Measurements from ENCODE around the gene NUTM1. TPM values are rescaled to one million over a fixed set of nuclear protein-coding genes. Genes with fewer than 3 reads are reported as not detected.

NUTM1 gene
- total RNA-seq, 1 experiment from 2014 or later, result 0.26 TPM

GRCh38 chr15:34348735-34349300 is 5.7 kb downstream of the NUTM1 start:
- DNase-seq, result no peak
- no CpG with 5 or more reads among the region's 1 CpG for WGBS (ENCODE audit: extremely low coverage, insufficient read length, low lambda C conversion rate)
- no peak overlapping the region for H3K14ac ChIP-seq (ENCODE audit: insufficient read depth, low read length)

More at GRCh38 chr15:34348735-34349300, 5.7 kb downstream of the NUTM1 start:
- Histone ChIP-seq H3K9ac (ENCODE audit: extremely low read depth, insufficient read length, low read length) (no peak overlapping the region), H3T11ph (ENCODE audit: low read length) (no peak overlapping the region), H4K8ac (replicated peaks; ENCODE audit: insufficient read length, low read depth, low read length) (no peak overlapping the region), H2AFZ (ENCODE audit: low read length) (no peak overlapping the region), H3K4me1 (ENCODE audit: insufficient read depth, low read length) (no peaks in the 10 kb centered on the region; the same call in 1 of the 2 replicates), H2BK12ac (ENCODE audit: insufficient read length, low read depth, low read length) (no peak overlapping the region), H3K79me2 (ENCODE audit: insufficient read depth, low read length) (no peaks in the 10 kb centered on the region), H4K91ac (ENCODE audit: insufficient read length, low read depth, low read length) (no peak overlapping the region), H4K5ac (ENCODE audit: insufficient read length, low read depth, low read length) (no peak overlapping the region), H2AK5ac (ENCODE audit: insufficient read length, low read length) (no peak overlapping the region), H3K79me1 (ENCODE audit: insufficient read depth, low read depth, low read length, poor library complexity, severe bottlenecking) (no peaks in the 10 kb centered on the region), H2BK15ac (ENCODE audit: low read depth, low read length) (no peak overlapping the region), H3K56ac (ENCODE audit: insufficient read length, low read depth, low read length) (no peak overlapping the region), H2BK120ac (ENCODE audit: low read depth, low read length, poor library complexity, severe bottlenecking) (no peak overlapping the region), H3K27ac (ENCODE audit: insufficient read length, low read depth, low read length) (no peak overlapping the region), H4K20me1 (ENCODE audit: control insufficient read depth, insufficient read depth, insufficient read length) (no peaks in the 10 kb centered on the region), H3K4ac (ENCODE audit: low read depth, low read length) (no peak overlapping the region), H3K23me2 (ENCODE audit: insufficient read length, low read depth, low read length, poor library complexity, severe bottlenecking) (no peaks in the 10 kb centered on the region), H3K18ac (ENCODE audit: insufficient read length, low read depth, low read length) (no peak overlapping the region), H3K23ac (ENCODE audit: insufficient read length, low read depth, low read length) (no peak overlapping the region), H3K4me2 (ENCODE audit: insufficient read depth, insufficient read length, low read length) (no peak overlapping the region), H3K27me3 (ENCODE audit: insufficient read depth, low read length) (no peaks in the 10 kb centered on the region), H2BK20ac (ENCODE audit: low read depth, low read length, poor library complexity, severe bottlenecking) (no peak overlapping the region), H2BK5ac (ENCODE audit: insufficient read length, low read length) (no peak overlapping the region), H3K9me3 (ENCODE audit: control insufficient read depth, low read depth, low read length) (no peaks in the 10 kb centered on the region)
- TF ChIP-seq, protein P1, sequence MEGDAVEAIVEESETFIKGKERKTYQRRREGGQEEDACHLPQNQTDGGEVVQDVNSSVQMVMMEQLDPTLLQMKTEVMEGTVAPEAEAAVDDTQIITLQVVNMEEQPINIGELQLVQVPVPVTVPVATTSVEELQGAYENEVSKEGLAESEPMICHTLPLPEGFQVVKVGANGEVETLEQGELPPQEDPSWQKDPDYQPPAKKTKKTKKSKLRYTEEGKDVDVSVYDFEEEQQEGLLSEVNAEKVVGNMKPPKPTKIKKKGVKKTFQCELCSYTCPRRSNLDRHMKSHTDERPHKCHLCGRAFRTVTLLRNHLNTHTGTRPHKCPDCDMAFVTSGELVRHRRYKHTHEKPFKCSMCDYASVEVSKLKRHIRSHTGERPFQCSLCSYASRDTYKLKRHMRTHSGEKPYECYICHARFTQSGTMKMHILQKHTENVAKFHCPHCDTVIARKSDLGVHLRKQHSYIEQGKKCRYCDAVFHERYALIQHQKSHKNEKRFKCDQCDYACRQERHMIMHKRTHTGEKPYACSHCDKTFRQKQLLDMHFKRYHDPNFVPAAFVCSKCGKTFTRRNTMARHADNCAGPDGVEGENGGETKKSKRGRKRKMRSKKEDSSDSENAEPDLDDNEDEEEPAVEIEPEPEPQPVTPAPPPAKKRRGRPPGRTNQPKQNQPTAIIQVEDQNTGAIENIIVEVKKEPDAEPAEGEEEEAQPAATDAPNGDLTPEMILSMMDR (conservative IDR thresholded peaks at IDR 0.05), result no peak
- Mint-ChIP-seq H3K27me3 (ENCODE audit: low read depth) (peaks cover 2% of the 10 kb centered on the region), H3K4me1 (peaks cover 12 to 14% of the 10 kb centered on the region in 2 experiments), H3K9me3 (no peaks in the 10 kb centered on the region), H3K4me3 (no peak overlapping the region), H3K27ac (no peak overlapping the region), H3K36me3 (ENCODE audit: insufficient read depth in 1 of 3, low read depth in 3 of 3) (peaks cover 0 to 7% (median 5%) of the 10 kb centered on the region in 3 experiments; a peak in 4 of 7 replicates)

Data from H9 (cell line).